ENCODE measurements around the gene GABRD.

- TF ChIP-seq POLR2A (IDR thresholded peaks at IDR 0.05), result no peak
- TF ChIP-seq CTCF (IDR thresholded peaks at IDR 0.05), result no peak
Measured at GRCh38 chr1:2070800-2071530, 51.8 kb downstream of the GABRD start.

All from esophagus squamous epithelium (tissue), 4 donors.